Measurements from ENCODE around the gene PARD6B. TPM values are rescaled to one million over a fixed set of nuclear protein-coding genes. Genes with fewer than 3 reads are reported as not detected.

The PARD6B gene
- total and polyA plus RNA-seq, 2 of the 13 experiments (the other 11 are each of a cell fraction or from before 2014, with no cell fraction given): 6.9 to 22.2 TPM

DNA sequence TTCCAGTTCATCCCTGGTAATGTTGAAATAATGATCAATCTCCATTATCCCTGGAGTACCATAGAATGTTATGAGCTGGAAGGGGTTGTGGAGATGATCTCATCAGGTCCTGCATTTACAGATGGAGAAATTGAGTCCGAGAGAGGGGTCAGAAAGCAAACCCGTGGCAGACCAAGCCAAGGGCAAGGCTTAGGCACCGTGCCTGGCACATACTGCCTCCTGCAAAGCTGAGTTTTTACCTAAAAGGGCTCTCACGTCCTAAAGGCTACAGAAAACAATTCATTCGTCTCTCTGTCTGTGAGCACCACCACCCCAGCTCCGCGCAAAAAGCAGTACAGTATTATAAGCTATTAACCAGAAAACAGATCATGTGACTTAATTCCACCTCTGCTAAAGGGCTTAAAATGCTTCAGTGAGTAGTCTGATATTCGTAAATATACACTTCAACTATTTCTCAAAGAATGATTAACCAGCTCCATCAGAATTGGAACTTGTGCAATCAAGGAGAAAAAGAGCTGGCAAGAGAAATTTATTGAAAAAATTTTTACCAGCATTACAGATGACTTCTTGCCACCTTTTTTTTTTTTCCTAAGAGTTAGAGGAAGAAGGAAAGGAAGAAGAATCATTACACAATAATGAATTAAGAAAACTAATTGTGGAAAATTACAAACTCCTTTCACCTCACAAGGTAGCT, 3.4 kb upstream of the PARD6B start (continued):
- TF ChIP-seq SOX13 (IDR thresholded peaks at IDR 0.05) (no peak), SOX13 (CRISPR knock-in tag; conservative IDR thresholded peaks at IDR 0.05 in 1 of 2, IDR thresholded peaks at IDR 0.05 in 1 of 2) (0 out of 4 replicates have a peak, but pooled peaks of 1 of the 2 experiments have one; percentile 40), KLF13 (CRISPR knock-in tag; IDR thresholded peaks at IDR 0.05) (no peak), GFI1 (CRISPR knock-in tag; IDR thresholded peaks at IDR 0.05; ENCODE audit: borderline replicate concordance) (no peak; the same call in 1 of the 2 replicates), MLLT10 (CRISPR knock-in tag; IDR thresholded peaks at IDR 0.05) (no peak), ZBTB10 (CRISPR knock-in tag; IDR thresholded peaks at IDR 0.05; ENCODE audit: borderline replicate concordance) (no peak), ZNF260 (CRISPR knock-in tag; IDR thresholded peaks at IDR 0.05; ENCODE audit: borderline replicate concordance, low read depth) (no peak), ZFYVE20 (CRISPR knock-in tag; IDR thresholded peaks at IDR 0.05; ENCODE audit: borderline replicate concordance, low read depth) (no peak), ZNF781 (CRISPR knock-in tag; IDR thresholded peaks at IDR 0.05; ENCODE audit: borderline replicate concordance, not compliant biosample characterization) (no peak), TP53 (CRISPR knock-in tag; conservative IDR thresholded peaks at IDR 0.05) (no peak), SRSF1 (optimal IDR thresholded peaks at IDR 0.05; ENCODE audit: low read depth, low read length) (no peak), UBTF (CRISPR knock-in tag; IDR thresholded peaks at IDR 0.05) (no peak), ARID4A (CRISPR knock-in tag; IDR thresholded peaks at IDR 0.05; ENCODE audit: borderline replicate concordance) (no peak; the same call in 1 of the 2 replicates), HNRNPH1 (optimal IDR thresholded peaks at IDR 0.05; ENCODE audit: low read depth, low read length) (no peak), ZNF703 (CRISPR knock-in tag; IDR thresholded peaks at IDR 0.05; ENCODE audit: borderline replicate concordance) (no peak), ZSCAN30 (CRISPR knock-in tag; IDR thresholded peaks at IDR 0.05) (no peak)
- TF ChIP-seq, protein P1, sequence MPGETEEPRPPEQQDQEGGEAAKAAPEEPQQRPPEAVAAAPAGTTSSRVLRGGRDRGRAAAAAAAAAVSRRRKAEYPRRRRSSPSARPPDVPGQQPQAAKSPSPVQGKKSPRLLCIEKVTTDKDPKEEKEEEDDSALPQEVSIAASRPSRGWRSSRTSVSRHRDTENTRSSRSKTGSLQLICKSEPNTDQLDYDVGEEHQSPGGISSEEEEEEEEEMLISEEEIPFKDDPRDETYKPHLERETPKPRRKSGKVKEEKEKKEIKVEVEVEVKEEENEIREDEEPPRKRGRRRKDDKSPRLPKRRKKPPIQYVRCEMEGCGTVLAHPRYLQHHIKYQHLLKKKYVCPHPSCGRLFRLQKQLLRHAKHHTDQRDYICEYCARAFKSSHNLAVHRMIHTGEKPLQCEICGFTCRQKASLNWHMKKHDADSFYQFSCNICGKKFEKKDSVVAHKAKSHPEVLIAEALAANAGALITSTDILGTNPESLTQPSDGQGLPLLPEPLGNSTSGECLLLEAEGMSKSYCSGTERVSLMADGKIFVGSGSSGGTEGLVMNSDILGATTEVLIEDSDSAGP (CRISPR knock-in tag; IDR thresholded peaks at IDR 0.05; ENCODE audit: borderline replicate concordance): 0 out of 2 replicates have a peak, but pooled peaks have one; percentile 37

Measured in HepG2 (cell line).